Stomach (tissue), 4 donors: Measurements from ENCODE around the gene KRT1.

ENCODE experiments used
- CTCF ChIP-seq, 7 experiments: fragments of 450-650 bp in 4 of 7; fragments of 200-600 bp in 3 of 7; sonication (generic) in 3 of 7; IDR thresholded peaks; one replicate each; pipeline ENCODE4 v1.5.1; 2016 to 2019; ENCODE audit warnings: antibody characterized with exemption in 7 of 7, control low read depth in 2 of 7, mild to moderate bottlenecking in 1 of 7
- EP300 ChIP-seq: sonication (generic); formaldehyde crosslinking; IDR thresholded peaks from one replicate; pipeline ENCODE4 v1.6.1; 2017; ENCODE audit warnings: antibody characterized with exemption
- POLR2A ChIP-seq, 4 donors: fragments of 450-650 bp; IDR thresholded peaks; one replicate each; pipeline ENCODE4 v1.6.1; 2016; ENCODE audit warnings: antibody characterized with exemption in 4 of 4, control low read depth in 2 of 4, mild to moderate bottlenecking in 1 of 4, moderate library complexity in 1 of 4

- TF ChIP-seq CTCF (IDR thresholded peaks at IDR 0.05) (no peak), POLR2A (IDR thresholded peaks at IDR 0.05) (no peak), EP300 (no peak)
Observed at GRCh38 chr12:52692254-52692653, 12.0 kb upstream of the KRT1 start.
